ENCODE data around the gene KCNQ4.
A peak's percentile ranks its signal among the peaks of the same experiment; 100 is the strongest.

KCNQ4 gene

DNA sequence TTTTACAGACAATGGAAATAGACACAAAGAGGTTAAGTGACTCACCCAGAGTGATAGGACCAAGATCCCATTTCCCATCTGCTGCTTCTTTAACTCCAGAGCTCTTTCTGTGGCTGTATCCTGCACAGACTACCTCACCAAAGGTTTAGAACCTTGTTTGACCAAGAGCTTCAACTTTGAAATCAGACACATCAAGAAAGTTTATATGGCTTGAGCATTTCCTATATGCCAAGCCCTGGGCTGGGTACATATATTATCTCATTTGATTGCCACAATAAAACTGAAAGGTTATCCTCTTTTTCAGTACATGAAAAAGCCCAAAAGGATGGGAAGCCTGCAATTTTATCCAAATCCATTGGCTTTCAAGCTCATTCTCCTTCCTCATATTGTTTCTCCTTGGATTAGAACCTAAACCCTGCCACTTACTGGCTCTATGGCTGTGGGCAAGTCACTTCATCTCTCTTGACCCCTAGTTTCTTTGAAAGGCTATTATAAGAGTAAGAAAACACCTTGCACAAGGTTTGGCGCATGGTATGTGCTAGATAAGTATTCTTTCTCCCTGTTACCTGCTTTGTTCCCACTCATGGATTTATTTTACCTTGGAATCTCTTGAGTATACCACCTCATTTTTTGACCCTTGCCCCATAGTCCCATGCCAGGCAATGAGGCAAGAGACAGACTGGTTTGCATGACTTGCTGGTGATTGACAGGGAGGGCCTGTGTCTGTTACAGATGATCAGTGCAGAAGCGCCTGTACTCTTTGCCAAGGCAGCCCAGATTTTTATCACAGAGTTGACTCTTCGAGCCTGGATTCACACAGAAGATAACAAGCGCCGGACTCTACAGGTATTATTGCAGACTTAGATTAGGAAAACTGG, 34.5 kb upstream of the KCNQ4 start:
- H3K4me3 ChIP-seq (ENCODE audit: severe bottlenecking), result no peak overlapping the region
- DNase-seq (ENCODE audit: low spot score) (no peak), ATAC-seq (ENCODE audit: low read depth) (no peak)
- no peaks in the 10 kb centered on the region for H3K27me3 ChIP-seq (ENCODE audit: insufficient read depth, poor library complexity, severe bottlenecking)
- H3K36me3 ChIP-seq (ENCODE audit: low read depth), result peaks cover 67% of the 10 kb centered on the region
- H3K4me1 ChIP-seq (ENCODE audit: insufficient read depth, poor library complexity, severe bottlenecking), result peaks cover 13% of the 10 kb centered on the region
- no peaks in the 10 kb centered on the region for H3K9me3 ChIP-seq (ENCODE audit: severe bottlenecking)
- TF ChIP-seq, protein P1, sequence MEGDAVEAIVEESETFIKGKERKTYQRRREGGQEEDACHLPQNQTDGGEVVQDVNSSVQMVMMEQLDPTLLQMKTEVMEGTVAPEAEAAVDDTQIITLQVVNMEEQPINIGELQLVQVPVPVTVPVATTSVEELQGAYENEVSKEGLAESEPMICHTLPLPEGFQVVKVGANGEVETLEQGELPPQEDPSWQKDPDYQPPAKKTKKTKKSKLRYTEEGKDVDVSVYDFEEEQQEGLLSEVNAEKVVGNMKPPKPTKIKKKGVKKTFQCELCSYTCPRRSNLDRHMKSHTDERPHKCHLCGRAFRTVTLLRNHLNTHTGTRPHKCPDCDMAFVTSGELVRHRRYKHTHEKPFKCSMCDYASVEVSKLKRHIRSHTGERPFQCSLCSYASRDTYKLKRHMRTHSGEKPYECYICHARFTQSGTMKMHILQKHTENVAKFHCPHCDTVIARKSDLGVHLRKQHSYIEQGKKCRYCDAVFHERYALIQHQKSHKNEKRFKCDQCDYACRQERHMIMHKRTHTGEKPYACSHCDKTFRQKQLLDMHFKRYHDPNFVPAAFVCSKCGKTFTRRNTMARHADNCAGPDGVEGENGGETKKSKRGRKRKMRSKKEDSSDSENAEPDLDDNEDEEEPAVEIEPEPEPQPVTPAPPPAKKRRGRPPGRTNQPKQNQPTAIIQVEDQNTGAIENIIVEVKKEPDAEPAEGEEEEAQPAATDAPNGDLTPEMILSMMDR (IDR thresholded peaks at IDR 0.05; ENCODE audit: poor library complexity, severe bottlenecking), result no peak
- H3K27ac ChIP-seq (ENCODE audit: poor library complexity, severe bottlenecking), result no peak overlapping the region

DNA sequence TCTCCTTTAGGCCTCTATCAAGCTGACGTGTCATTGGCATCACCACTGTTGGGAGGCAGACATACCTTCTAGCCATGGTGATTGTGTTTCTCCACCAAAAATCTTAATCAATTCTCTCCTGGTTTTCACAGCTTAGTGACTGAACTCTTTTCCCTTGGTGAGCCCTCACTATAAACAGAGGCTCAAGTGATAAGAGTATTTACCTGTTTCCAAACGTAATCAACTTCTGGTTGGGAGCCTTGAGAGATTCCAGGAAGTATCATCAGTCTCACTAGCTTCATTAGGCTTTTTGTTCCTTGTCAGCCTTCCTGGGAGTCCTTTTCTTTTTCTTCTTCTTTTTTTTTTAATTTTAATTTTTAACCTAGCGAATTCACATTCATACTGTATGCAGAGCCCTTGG, 33.8 kb upstream of the KCNQ4 start:
- peaks cover 13% of the 10 kb centered on the region for H3K4me1 ChIP-seq (ENCODE audit: insufficient read depth, poor library complexity, severe bottlenecking)
- H3K4me3 ChIP-seq (ENCODE audit: severe bottlenecking), result no peak overlapping the region
- DNase-seq (ENCODE audit: low spot score) (no peak), ATAC-seq (ENCODE audit: low read depth) (no peak)
- TF ChIP-seq, protein P1 (IDR thresholded peaks at IDR 0.05; ENCODE audit: poor library complexity, severe bottlenecking), result no peak
- peaks cover 74% of the 10 kb centered on the region for H3K36me3 ChIP-seq (ENCODE audit: low read depth)
- H3K27me3 ChIP-seq (ENCODE audit: insufficient read depth, poor library complexity, severe bottlenecking), result no peaks in the 10 kb centered on the region
- H3K27ac ChIP-seq (ENCODE audit: poor library complexity, severe bottlenecking), result peak overlapping the region; percentile 6
- no peaks in the 10 kb centered on the region for H3K9me3 ChIP-seq (ENCODE audit: severe bottlenecking)

DNA sequence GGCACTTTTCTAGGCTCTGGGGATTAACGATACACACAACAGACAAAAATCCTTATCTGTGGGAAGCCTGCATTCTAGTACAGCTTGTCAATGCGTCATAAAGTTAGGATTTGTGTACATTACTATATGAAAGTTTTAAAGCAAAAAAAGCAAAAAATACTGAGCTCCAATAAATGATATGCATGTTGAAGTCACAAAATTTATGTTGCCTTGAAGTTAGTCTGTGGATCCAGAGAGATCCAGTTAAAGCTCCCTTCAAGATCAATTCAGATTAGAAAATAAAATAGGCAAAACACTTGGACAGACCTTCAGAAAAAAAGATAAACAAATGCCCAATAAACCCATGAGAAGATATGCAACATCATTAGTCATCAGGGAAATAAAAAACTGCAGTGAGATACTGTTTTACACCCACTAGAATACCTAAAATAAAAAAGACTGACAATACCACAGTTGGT, 33.1 kb upstream of the KCNQ4 start:
- H3K27ac ChIP-seq (ENCODE audit: poor library complexity, severe bottlenecking), result peak overlapping the region; percentile 6
- no peaks in the 10 kb centered on the region for H3K9me3 ChIP-seq (ENCODE audit: severe bottlenecking)
- DNase-seq (ENCODE audit: low spot score) (no peak), ATAC-seq (ENCODE audit: low read depth) (peak; percentile 31; the same call in 1 of the 3 replicates)
- TF ChIP-seq, protein P1 (IDR thresholded peaks at IDR 0.05; ENCODE audit: poor library complexity, severe bottlenecking), result no peak
- H3K27me3 ChIP-seq (ENCODE audit: insufficient read depth, poor library complexity, severe bottlenecking), result no peaks in the 10 kb centered on the region
- peaks cover 13% of the 10 kb centered on the region for H3K4me1 ChIP-seq (ENCODE audit: insufficient read depth, poor library complexity, severe bottlenecking)
- no peak overlapping the region for H3K4me3 ChIP-seq (ENCODE audit: severe bottlenecking)
- H3K36me3 ChIP-seq (ENCODE audit: low read depth), result peaks cover 79% of the 10 kb centered on the region

DNA sequence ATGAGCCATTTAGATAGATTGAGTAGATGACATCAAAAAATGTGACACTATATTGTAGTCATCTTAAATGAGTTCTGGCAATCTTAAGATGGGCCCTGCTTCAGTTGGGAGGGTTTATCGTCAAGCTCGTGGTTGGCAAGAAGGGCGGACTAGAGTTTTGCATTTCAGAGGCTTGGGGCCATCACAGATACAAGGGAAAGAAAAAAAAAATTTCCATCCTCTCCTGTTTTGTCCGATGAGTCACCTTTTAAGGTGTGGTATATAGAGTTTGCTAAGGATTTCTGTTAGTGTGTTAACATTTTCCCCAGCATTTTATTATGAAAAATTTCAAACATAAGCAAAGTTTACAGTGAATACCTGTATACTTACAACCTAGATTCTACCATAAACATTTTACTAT, 31.8 kb upstream of the KCNQ4 start:
- ATAC-seq (ENCODE audit: low read depth) (peak; percentile 66; the same call in 2 of the 3 replicates), DNase-seq (ENCODE audit: low spot score) (no peak)
- H3K4me3 ChIP-seq (ENCODE audit: severe bottlenecking), result no peak overlapping the region
- H3K4me1 ChIP-seq (ENCODE audit: insufficient read depth, poor library complexity, severe bottlenecking), result peaks cover 13% of the 10 kb centered on the region
- H3K9me3 ChIP-seq (ENCODE audit: severe bottlenecking), result no peaks in the 10 kb centered on the region
- H3K27ac ChIP-seq (ENCODE audit: poor library complexity, severe bottlenecking), result no peak overlapping the region
- TF ChIP-seq, protein P1 (IDR thresholded peaks at IDR 0.05; ENCODE audit: poor library complexity, severe bottlenecking), result no peak
- H3K36me3 ChIP-seq (ENCODE audit: low read depth), result peaks cover 80% of the 10 kb centered on the region
- H3K27me3 ChIP-seq (ENCODE audit: insufficient read depth, poor library complexity, severe bottlenecking), result no peaks in the 10 kb centered on the region
